ENCODE data around the gene TPK1. TPM values are rescaled to one million over a fixed set of nuclear protein-coding genes. Genes with fewer than 3 reads are reported as not detected.

The TPK1 gene
- total and polyA plus RNA-seq, 2 of the 8 experiments (the other 6 are each of a cell fraction or from before 2014, with no cell fraction given), result 1.9 to 2.7 TPM

GRCh38 chr7:144854839-144855424, 19.1 kb upstream of the TPK1 start:
- H3K4me3 ChIP-seq (ENCODE audit: extremely low read depth in 1 of 4, insufficient read depth in 2 of 4, low read depth in 3 of 4, low read length in 4 of 4), result no peak overlapping the region
- H3K4me1 ChIP-seq (replicated peaks in 1 of 4; ENCODE audit: control insufficient read depth in 3 of 4, insufficient read depth in 4 of 4, low read length in 3 of 4), result 0 out of 7 replicates have a peak, but pooled peaks cover 0 to 2% (median 0%) of the 10 kb centered on the region in 4 experiments
- no peak overlapping the region for H2BK5ac ChIP-seq (ENCODE audit: low read depth, low read length)
- ChIA-PET POLR2A (ENCODE audit: partially characterized antibody) (interaction anchor here (1.4 kb wide), 1 partner anchor 18 kb away, joined by 4 read pairs; the partner anchor contains the start of gene TPK1), CTCF (ENCODE audit: partially characterized antibody) (interaction anchor here (0.8 to 1.9 kb wide), 10 partner anchors 17 to 201 kb away, joined by 3 to 6 read pairs (median 4); partner anchors contain the start of gene TPK1)
- H4K5ac ChIP-seq (ENCODE audit: insufficient read length, low read depth, low read length), result no peak overlapping the region
- no peak for TF ChIP-seq BRCA1 (IDR thresholded peaks at IDR 0.05; ENCODE audit: low read depth, low read length)
- no peak for TF ChIP-seq YY1 (IDR thresholded peaks at IDR 0.05; ENCODE audit: low read depth, low read length)
- TF ChIP-seq SUZ12 (IDR thresholded peaks at IDR 0.05; ENCODE audit: low read length), result no peak
- peak in 2 of 3 experiments; percentile 46 to 49; a peak in 3 of 4 replicates for TF ChIP-seq CTCF (IDR thresholded peaks at IDR 0.05; ENCODE audit: control extremely low read depth in 1 of 3, insufficient read depth in 1 of 3, low read depth in 1 of 3, low read length in 3 of 3)
- TF ChIP-seq RAD21 (IDR thresholded peaks at IDR 0.05 in 1 of 2, conservative IDR thresholded peaks at IDR 0.05 in 1 of 2; ENCODE audit: low read depth in 2 of 2, low read length in 2 of 2), result peak; percentile 81
- TF ChIP-seq CHD1 (IDR thresholded peaks at IDR 0.05; ENCODE audit: low read depth, low read length), result no peak
- no peak for TF ChIP-seq JUND (IDR thresholded peaks at IDR 0.05; ENCODE audit: low read length)
- no peak for TF ChIP-seq CREB1 (IDR thresholded peaks at IDR 0.05)
- TF ChIP-seq ATF2 (IDR thresholded peaks at IDR 0.05; ENCODE audit: low read length), result no peak
- H3K14ac ChIP-seq (ENCODE audit: insufficient read length), result no peak overlapping the region
- H2AK5ac ChIP-seq (ENCODE audit: low read depth, low read length), result no peak overlapping the region
- H3K79me1 ChIP-seq (ENCODE audit: low read depth, low read length), result no peaks in the 10 kb centered on the region
- H3K9me3 ChIP-seq (ENCODE audit: insufficient read depth in 2 of 2, low read depth in 1 of 2, low read length in 1 of 2), result no peaks in the 10 kb centered on the region
- H3K9ac ChIP-seq (replicated peaks in 1 of 4; ENCODE audit: extremely low read depth in 1 of 4, low read depth in 3 of 4, low read length in 3 of 4), result no peak overlapping the region
- no peaks in the 10 kb centered on the region for H3K36me3 ChIP-seq (ENCODE audit: control insufficient read depth in 2 of 4, insufficient read depth in 4 of 4, low read length in 3 of 4)
- H3K18ac ChIP-seq (ENCODE audit: extremely low read depth, low read length), result no peak overlapping the region
- no peaks in the 10 kb centered on the region for H3K79me2 ChIP-seq (ENCODE audit: control insufficient read depth in 1 of 2, insufficient read depth in 2 of 2, low read length in 2 of 2)
- WGBS, 2 experiments (ENCODE audit: extremely low coverage in 1 of 2, insufficient coverage in 1 of 2, insufficient read length in 1 of 2, insufficient replicate concordance in 2 of 2, low coverage in 1 of 2, low lambda C conversion rate in 2 of 2, missing lambda C conversion rate in 1 of 2), result 59% methylated on average over 3 of the region's 3 CpGs; no CpG with 5 or more reads in 1 of the 2 experiments
- no peaks in the 10 kb centered on the region for H3K27me3 ChIP-seq (replicated peaks in 1 of 4; ENCODE audit: control insufficient read depth in 3 of 4, extremely low read depth in 1 of 4, insufficient read depth in 3 of 4, low read length in 3 of 4)
- no peak overlapping the region for H4K8ac ChIP-seq (ENCODE audit: extremely low read depth, insufficient read depth, low read length)
- no peaks in the 10 kb centered on the region for H3K23me2 ChIP-seq (ENCODE audit: low read depth, low read length)
- no peak overlapping the region for H3K23ac ChIP-seq (ENCODE audit: insufficient read length)
- no peak for DNase-seq (ENCODE audit: low read depth in 1 of 2, low spot score in 2 of 2)
- FAIRE-seq, result peak; percentile 7
- H4K20me1 ChIP-seq (replicated peaks in 1 of 2; ENCODE audit: control insufficient read depth in 1 of 2, insufficient read depth in 2 of 2, low read length in 2 of 2), result no peaks in the 10 kb centered on the region
- no peak overlapping the region for H2BK120ac ChIP-seq (replicated peaks; ENCODE audit: low read depth, low read length)
- no peak overlapping the region for H2BK12ac ChIP-seq (ENCODE audit: low read depth, low read length)
- no peak overlapping the region for H2BK20ac ChIP-seq (ENCODE audit: low read length)
- no peak overlapping the region for H2BK15ac ChIP-seq (ENCODE audit: low read length)
- H3K56ac ChIP-seq (replicated peaks; ENCODE audit: insufficient read length, low read depth, low read length), result no peak overlapping the region
- no peak overlapping the region for H3K4me2 ChIP-seq (ENCODE audit: insufficient read depth in 1 of 2, low read depth in 2 of 2, low read length in 2 of 2)
- H4K91ac ChIP-seq (replicated peaks; ENCODE audit: insufficient read length, low read length), result no peak overlapping the region
- no peak overlapping the region for H3K27ac ChIP-seq (ENCODE audit: low read depth, low read length)
- H3K4ac ChIP-seq (replicated peaks; ENCODE audit: insufficient read length, low read depth, low read length), result no peak overlapping the region
- H2AFZ ChIP-seq (ENCODE audit: low read length), result no peak overlapping the region

Data from H1 (cell line).